Stimulated activated CD8-positive, alpha-beta memory T cell treated with anti-CD3 and anti-CD28 coated beads, Interleukin-7, amount 100 ng/mL, for 48 hours (primary cell): ENCODE data around the gene KRTAP19-1.

Experiments used
- DNase-seq, 2 donors: peaks; one replicate each; pipeline ENCODE4 v3.0.0-alpha.2; 2020; ENCODE audit warnings: low read depth in 1 of 2; ENCODE audit errors: extremely low read depth in 1 of 2

The KRTAP19-1 gene

DNA sequence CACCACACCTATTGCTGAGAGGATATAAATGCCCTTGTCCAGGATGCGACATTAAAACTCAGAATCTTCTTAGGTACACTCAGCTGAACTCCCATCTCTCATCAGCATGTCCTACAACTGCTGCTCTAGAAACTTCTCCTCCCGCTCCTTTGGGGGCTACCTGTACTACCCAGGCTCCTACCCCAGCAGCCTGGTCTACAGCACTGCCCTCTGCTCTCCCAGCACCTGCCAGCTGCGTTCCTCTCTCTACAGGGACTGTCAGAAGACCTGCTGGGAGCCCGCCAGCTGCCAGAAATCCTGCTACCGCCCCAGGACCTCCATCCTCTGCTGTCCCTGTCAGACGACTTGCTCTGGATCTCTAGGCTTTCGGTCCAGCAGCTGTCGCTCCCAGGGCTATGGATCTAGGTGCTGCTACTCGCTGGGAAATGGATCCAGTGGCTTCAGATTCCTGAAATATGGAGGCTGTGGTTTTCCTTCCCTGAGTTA, 50.0 kb downstream of the KRTAP19-1 start, which contains the start of gene KRTAP13-4:
KRTAP13-4 (plus strand) TSS at position 51 of the 486 bp plus-strand sequence; CDS start at position 107, 56 bp downstream.
- DNase-seq = no peak
